Ishikawa (cell line): ENCODE data around the gene SLC18B1.

ENCODE experiments used
- CEBPB ChIP-seq: IDR thresholded peaks from 2 replicates; pipeline ENCODE4 v1.6.1; 2012
- CREB1 ChIP-seq: IDR thresholded peaks from 2 replicates; pipeline ENCODE4 v1.6.1; 2012; ENCODE audit warnings: low read depth
- EGR1 ChIP-seq: IDR thresholded peaks from 2 replicates; pipeline ENCODE4 v1.6.1; 2012
- EP300 ChIP-seq: IDR thresholded peaks from 2 replicates; pipeline ENCODE4 v1.6.1; 2012; ENCODE audit warnings: borderline replicate concordance
- MAX ChIP-seq: IDR thresholded peaks from 2 replicates; pipeline ENCODE4 v1.6.1; 2012
- NFIC ChIP-seq: IDR thresholded peaks from 2 replicates; pipeline ENCODE4 v1.6.1; 2012
- RAD21 ChIP-seq: IDR thresholded peaks from 2 replicates; pipeline ENCODE4 v1.6.1; 2012; ENCODE audit warnings: low read depth
- REST ChIP-seq: IDR thresholded peaks from 2 replicates; pipeline ENCODE4 v1.6.1; 2012; ENCODE audit warnings: low read depth, mild to moderate bottlenecking
- TAF1 ChIP-seq: IDR thresholded peaks from 2 replicates; pipeline ENCODE4 v1.6.1; 2012; ENCODE audit warnings: low read depth, mild to moderate bottlenecking
- TEAD4 ChIP-seq: IDR thresholded peaks from 2 replicates; pipeline ENCODE4 v1.6.1; 2012
- YY1 ChIP-seq: IDR thresholded peaks from 2 replicates; pipeline ENCODE4 v1.6.1; 2012; ENCODE audit warnings: low read depth
- ZBTB7A ChIP-seq: IDR thresholded peaks from 2 replicates; pipeline ENCODE4 v1.6.1; 2012; ENCODE audit warnings: low read depth

GRCh38 chr6:132797951-132798868, at the start of gene SLC18B1:
- no peak for TF ChIP-seq REST
- TF ChIP-seq MAX = 0 out of 2 replicates have a peak, but pooled peaks have one; percentile 41
- TF ChIP-seq CREB1 = no peak
- TF ChIP-seq EGR1 = 0 out of 2 replicates have a peak, but pooled peaks have one; percentile 6
- TF ChIP-seq EP300 = no peak
- no peak for TF ChIP-seq NFIC
- TF ChIP-seq TEAD4 = no peak
- TF ChIP-seq YY1 = no peak
- no peak for TF ChIP-seq RAD21
- TF ChIP-seq CEBPB = no peak
- TF ChIP-seq TAF1 = no peak
- no peak for TF ChIP-seq ZBTB7A
